ENCODE data around the gene SELENON. TPM values are rescaled to one million over a fixed set of nuclear protein-coding genes. Genes with fewer than 3 reads are reported as not detected.
A peak's percentile ranks its signal among the peaks of the same experiment; 100 is the strongest.

The SELENON gene
- total and polyA plus RNA-seq, 2 of the 4 experiments (the other 2 are of a cell fraction), result 9.1 to 114 TPM

DNA sequence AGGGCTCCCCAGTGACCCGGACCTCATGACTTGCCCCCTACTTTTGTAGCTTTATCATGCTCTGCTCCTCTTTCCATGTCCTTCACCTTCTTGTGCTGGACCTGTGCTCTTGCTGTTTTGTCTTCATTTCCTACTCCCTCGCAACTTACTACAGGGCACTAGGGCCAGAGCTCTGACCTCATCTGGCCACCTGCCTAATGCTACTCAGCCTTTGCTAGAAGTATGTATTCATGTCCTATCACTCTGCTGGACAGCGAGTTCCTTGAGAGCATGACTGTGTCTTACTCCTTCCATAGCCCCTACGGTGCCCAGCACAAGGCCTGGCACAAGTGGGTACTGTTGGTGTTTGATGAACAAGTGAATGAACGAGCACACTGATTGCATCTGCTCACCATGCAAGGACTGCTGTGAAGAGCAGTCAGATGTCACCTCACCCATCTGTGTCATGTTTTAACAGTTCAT lies 21.7 kb downstream of the SELENON start:
- Histone ChIP-seq H3K27me3 (ENCODE audit: control insufficient read depth, insufficient read depth, low read length) (no peaks in the 10 kb centered on the region), H4K91ac (ENCODE audit: insufficient read depth, low read depth, low read length) (no peak overlapping the region), H2BK120ac (ENCODE audit: low read depth, low read length) (no peak overlapping the region), H3K9ac (ENCODE audit: low read depth, low read length) (peak overlapping the region; percentile 92; the same call in 1 of the 2 replicates), H2BK15ac (ENCODE audit: low read depth, low read length) (no peak overlapping the region), H3K36me3 (ENCODE audit: control insufficient read depth, insufficient read depth, low read length) (peaks cover 14% of the 10 kb centered on the region; the same call in 1 of the 2 replicates), H3K9me3 (ENCODE audit: control insufficient read depth, insufficient read depth, low read length) (no peaks in the 10 kb centered on the region), H2BK20ac (ENCODE audit: low read depth, low read length) (no peak overlapping the region), H3K23ac (ENCODE audit: low read depth, low read length) (peak overlapping the region; percentile 69; the same call in 1 of the 2 replicates), H2AK5ac (ENCODE audit: low read depth, low read length) (no peak overlapping the region), H3K4me2 (ENCODE audit: low read depth, low read length) (peak overlapping the region; percentile 89; the same call in 1 of the 2 replicates), H3K9me1 (ENCODE audit: insufficient read depth, low read length) (peaks cover 18% of the 10 kb centered on the region), H4K8ac (ENCODE audit: low read depth in 2 of 2, low read length in 2 of 2) (no peak overlapping the region), H3K4me3 (ENCODE audit: insufficient read depth, low read depth, low read length) (no peak overlapping the region), H3K56ac (ENCODE audit: extremely low read depth, insufficient read depth, low read length) (no peak overlapping the region), H4K20me1 (ENCODE audit: insufficient read depth, low read length) (peaks cover 24% of the 10 kb centered on the region; the same call in 1 of the 2 replicates), H3K27ac (ENCODE audit: insufficient read depth, low read length) (no peak overlapping the region), H3K4ac (ENCODE audit: low read depth, low read length) (no peak overlapping the region), H2AK9ac (replicated peaks; ENCODE audit: low read depth, low read length, poor library complexity) (peak overlapping the region; percentile 3), H4K5ac (ENCODE audit: low read depth, low read length) (no peak overlapping the region), H3K18ac (ENCODE audit: low read depth, low read length) (no peak overlapping the region), H2AFZ (replicated peaks; ENCODE audit: low read length, poor library complexity) (no peak overlapping the region), H2BK5ac (ENCODE audit: low read depth, low read length, poor library complexity, severe bottlenecking) (no peak overlapping the region), H3K14ac (replicated peaks; ENCODE audit: low read depth, low read length) (no peak overlapping the region), H3K4me1 (ENCODE audit: control insufficient read depth, insufficient read depth, low read length) (peaks cover 16% of the 10 kb centered on the region), H3K79me1 (ENCODE audit: low read depth in 1 of 2, low read length in 2 of 2) (peaks cover 34 to 84% of the 10 kb centered on the region in 2 experiments)
- no peak for ATAC-seq (ENCODE audit: low read depth)
- in situ Hi-C loops (cut with MboI; ENCODE audit: low sequenced_read_pairs), result loop anchor here (10.0 to 25.0 kb wide), 3 partner anchors 173 to 584 kb away; partner anchors contain the start of genes PAFAH2, RHCE, RSRP1 and SYF2
- peak; percentile 62 for DNase-seq
- dilution Hi-C loops (cut with HindIII; ENCODE audit: low sequenced_read_pairs, unreplicated experiment), result no loop called here
- TF ChIP-seq, protein P1, sequence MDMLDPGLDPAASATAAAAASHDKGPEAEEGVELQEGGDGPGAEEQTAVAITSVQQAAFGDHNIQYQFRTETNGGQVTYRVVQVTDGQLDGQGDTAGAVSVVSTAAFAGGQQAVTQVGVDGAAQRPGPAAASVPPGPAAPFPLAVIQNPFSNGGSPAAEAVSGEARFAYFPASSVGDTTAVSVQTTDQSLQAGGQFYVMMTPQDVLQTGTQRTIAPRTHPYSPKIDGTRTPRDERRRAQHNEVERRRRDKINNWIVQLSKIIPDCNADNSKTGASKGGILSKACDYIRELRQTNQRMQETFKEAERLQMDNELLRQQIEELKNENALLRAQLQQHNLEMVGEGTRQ (IDR thresholded peaks at IDR 0.05; ENCODE audit: low read depth, low read length), result no peak
- WGBS, 2 experiments (ENCODE audit: extremely low coverage in 2 of 2, insufficient read length in 1 of 2), result 75% methylated on average over 1 of the region's 5 CpGs; no CpG with 5 or more reads in 1 of the 2 experiments
- BruUV-seq (replicated peaks), result no TSS peak
- intact Hi-C loops (cut with micrococcal nuclease), result loop anchor here (5.0 kb wide), 1 partner anchor 76 kb away; no protein-coding TSS in a partner anchor
- ChIA-PET POLR2A (ENCODE audit: unreplicated experiment) (no interaction called here), CTCF (interaction anchor here (0.9 kb wide), 1 partner anchor 15 kb away, joined by 4 read pairs; no protein-coding TSS in a partner anchor)
